ENCODE data around the gene KLHDC10. TPM values are rescaled to one million over a fixed set of nuclear protein-coding genes. Genes with fewer than 3 reads are reported as not detected.

The KLHDC10 gene
- total and polyA plus RNA-seq, 2 experiments from 2014 or later: 7.2 to 29.0 TPM

- no peak for TF ChIP-seq EZH2phosphoT487 (IDR thresholded peaks at IDR 0.05; ENCODE audit: low read depth, severe bottlenecking, unreplicated experiment)
- no peak for TF ChIP-seq EZH2 (IDR thresholded peaks at IDR 0.05; ENCODE audit: borderline replicate concordance)
- TF ChIP-seq CTCF (IDR thresholded peaks at IDR 0.05; ENCODE audit: poor library complexity): no peak
Measured at GRCh38 chr7:130160023-130160422, 89.7 kb downstream of the KLHDC10 start.

DNA sequence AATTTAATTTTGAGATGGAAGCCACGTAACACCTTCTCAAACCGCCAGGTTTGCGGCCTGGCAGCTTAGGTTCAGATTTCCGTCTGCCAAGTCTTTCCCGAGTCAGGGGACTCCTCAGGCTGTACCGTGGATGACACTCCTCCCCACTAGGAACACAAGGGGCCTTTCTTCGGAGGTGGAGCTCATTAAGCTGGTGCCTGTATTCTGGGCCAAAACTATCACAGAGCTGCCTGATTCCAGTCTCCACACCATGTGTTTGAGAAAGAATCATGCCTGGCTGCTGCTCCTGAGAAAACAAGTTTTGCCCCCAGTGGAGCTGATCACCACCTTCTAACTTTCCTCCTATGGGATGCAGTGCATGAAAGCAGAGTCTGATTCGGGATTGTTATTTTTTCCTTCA is 90.1 kb downstream of the KLHDC10 start:
- Histone ChIP-seq H3K4me1 (ENCODE audit: insufficient read depth) (no peaks in the 10 kb centered on the region), H3K79me2 (no peaks in the 10 kb centered on the region), H3K4me3 (no peak overlapping the region), H3K9me3 (ENCODE audit: low read depth) (no peaks in the 10 kb centered on the region), H4K20me1 (ENCODE audit: insufficient read depth, poor library complexity, severe bottlenecking) (no peaks in the 10 kb centered on the region), H3K9me2 (replicated peaks; ENCODE audit: insufficient read depth) (no peaks in the 10 kb centered on the region), H3K27me3 (no peaks in the 10 kb centered on the region), H3K27ac (no peak overlapping the region), H3K4me2 (no peak overlapping the region), H2AFZ (no peak overlapping the region), H3K36me3 (replicated peaks; ENCODE audit: insufficient read depth, low read depth) (no peaks in the 10 kb centered on the region)
- no peak for DNase-seq (ENCODE audit: low spot score)
- 93% methylated on average over 8 of the region's 8 CpGs for WGBS (ENCODE audit: low lambda C conversion rate, missing lambda C conversion rate)
- no peak for TF ChIP-seq EZH2 (IDR thresholded peaks at IDR 0.05; ENCODE audit: borderline replicate concordance)
- no peak for TF ChIP-seq EZH2phosphoT487 (IDR thresholded peaks at IDR 0.05; ENCODE audit: low read depth, severe bottlenecking, unreplicated experiment)
- TF ChIP-seq CTCF (IDR thresholded peaks at IDR 0.05; ENCODE audit: poor library complexity): no peak

More at GRCh38 chr7:130160023-130160422, 89.7 kb downstream of the KLHDC10 start:
- no peak overlapping the region for H3K4me3 ChIP-seq
- no peak overlapping the region for H2AFZ ChIP-seq
- no peaks in the 10 kb centered on the region for H3K79me2 ChIP-seq
- H3K9me2 ChIP-seq (replicated peaks; ENCODE audit: insufficient read depth): no peaks in the 10 kb centered on the region
- no peaks in the 10 kb centered on the region for H3K9me3 ChIP-seq (ENCODE audit: low read depth)
- DNase-seq (ENCODE audit: low spot score): no peak
- no peaks in the 10 kb centered on the region for H3K27me3 ChIP-seq
- H3K4me1 ChIP-seq (ENCODE audit: insufficient read depth): no peaks in the 10 kb centered on the region
- H3K36me3 ChIP-seq (replicated peaks; ENCODE audit: insufficient read depth, low read depth): no peaks in the 10 kb centered on the region
- no peak overlapping the region for H3K4me2 ChIP-seq
- 96% methylated on average over 2 of the region's 2 CpGs for WGBS (ENCODE audit: low lambda C conversion rate, missing lambda C conversion rate)
- H4K20me1 ChIP-seq (ENCODE audit: insufficient read depth, poor library complexity, severe bottlenecking): no peaks in the 10 kb centered on the region
- no peak overlapping the region for H3K27ac ChIP-seq

- no peak for TF ChIP-seq EZH2phosphoT487 (IDR thresholded peaks at IDR 0.05; ENCODE audit: low read depth, severe bottlenecking, unreplicated experiment)
- TF ChIP-seq EZH2 (IDR thresholded peaks at IDR 0.05; ENCODE audit: borderline replicate concordance): no peak
- no peak for TF ChIP-seq CTCF (IDR thresholded peaks at IDR 0.05; ENCODE audit: poor library complexity)
Measured at GRCh38 chr7:130162196-130162595, 91.9 kb downstream of the KLHDC10 start.

More at GRCh38 chr7:130162196-130162595, 91.9 kb downstream of the KLHDC10 start:
- Histone ChIP-seq H3K9me3 (ENCODE audit: low read depth) (no peaks in the 10 kb centered on the region), H2AFZ (no peak overlapping the region), H3K27ac (no peak overlapping the region), H3K4me1 (ENCODE audit: insufficient read depth) (no peaks in the 10 kb centered on the region), H3K36me3 (replicated peaks; ENCODE audit: insufficient read depth, low read depth) (no peaks in the 10 kb centered on the region), H3K79me2 (no peaks in the 10 kb centered on the region), H3K4me3 (no peak overlapping the region), H3K27me3 (no peaks in the 10 kb centered on the region), H4K20me1 (ENCODE audit: insufficient read depth, poor library complexity, severe bottlenecking) (no peaks in the 10 kb centered on the region), H3K9me2 (replicated peaks; ENCODE audit: insufficient read depth) (no peaks in the 10 kb centered on the region), H3K4me2 (no peak overlapping the region)
- WGBS (ENCODE audit: low lambda C conversion rate, missing lambda C conversion rate): 95% methylated on average over 5 of the region's 5 CpGs
- DNase-seq (ENCODE audit: low spot score): no peak
